ENCODE results near the gene PRKRIP1. TPM values are rescaled to one million over a fixed set of nuclear protein-coding genes. Genes with fewer than 3 reads are reported as not detected.

The PRKRIP1 gene
- total RNA-seq, 1 experiment from 2014 or later, result 38.8 TPM

DNA sequence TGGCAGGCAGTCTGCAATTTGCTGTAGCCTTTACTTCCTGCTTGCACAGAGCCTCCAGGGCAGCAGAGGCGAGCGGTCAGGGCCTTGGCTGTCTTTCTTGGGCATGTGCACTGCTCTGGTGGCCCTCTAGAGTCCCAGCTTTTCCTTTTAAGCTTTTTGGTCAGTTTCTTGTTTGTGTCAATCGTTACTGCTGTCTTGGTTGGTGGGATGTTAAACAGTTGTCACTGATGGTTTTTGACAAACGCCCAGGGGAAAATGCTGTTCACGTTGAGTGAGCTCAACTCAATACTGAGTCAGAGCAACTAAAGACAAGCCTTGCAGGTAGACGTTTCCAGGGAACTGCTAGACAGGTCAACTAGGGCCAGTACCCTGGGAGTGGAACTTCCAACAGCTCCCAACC lies 14.0 kb downstream of the PRKRIP1 start:
- Histone ChIP-seq H2BK5ac (ENCODE audit: insufficient read length, low read length) (no peak overlapping the region), H3K79me1 (ENCODE audit: insufficient read depth, low read depth, low read length, poor library complexity, severe bottlenecking) (peaks cover 3% of the 10 kb centered on the region), H3K56ac (ENCODE audit: insufficient read length, low read depth, low read length) (no peak overlapping the region), H4K91ac (ENCODE audit: insufficient read length, low read depth, low read length) (no peak overlapping the region), H3K4me1 (ENCODE audit: insufficient read depth, low read length) (no peaks in the 10 kb centered on the region), H3K9ac (ENCODE audit: extremely low read depth, insufficient read length, low read length) (no peak overlapping the region), H3T11ph (ENCODE audit: low read length) (no peak overlapping the region), H3K23ac (ENCODE audit: insufficient read length, low read depth, low read length) (no peak overlapping the region), H3K9me3 (ENCODE audit: control insufficient read depth, low read depth, low read length) (no peaks in the 10 kb centered on the region), H3K14ac (ENCODE audit: insufficient read depth, low read length) (no peak overlapping the region), H3K27me3 (ENCODE audit: insufficient read depth, low read length) (no peaks in the 10 kb centered on the region), H2BK120ac (ENCODE audit: low read depth, low read length, poor library complexity, severe bottlenecking) (no peak overlapping the region), H3K18ac (ENCODE audit: insufficient read length, low read depth, low read length) (no peak overlapping the region), H3K23me2 (ENCODE audit: insufficient read length, low read depth, low read length, poor library complexity, severe bottlenecking) (no peaks in the 10 kb centered on the region), H4K20me1 (ENCODE audit: control insufficient read depth, insufficient read depth, insufficient read length) (no peaks in the 10 kb centered on the region), H2AFZ (ENCODE audit: low read length) (no peak overlapping the region), H3K79me2 (ENCODE audit: insufficient read depth, low read length) (no peaks in the 10 kb centered on the region), H2BK12ac (ENCODE audit: insufficient read length, low read depth, low read length) (no peak overlapping the region), H4K5ac (ENCODE audit: insufficient read length, low read depth, low read length) (no peak overlapping the region), H2BK15ac (ENCODE audit: low read depth, low read length) (no peak overlapping the region), H3K4ac (ENCODE audit: low read depth, low read length) (no peak overlapping the region), H2BK20ac (ENCODE audit: low read depth, low read length, poor library complexity, severe bottlenecking) (no peak overlapping the region), H3K4me2 (ENCODE audit: insufficient read depth, insufficient read length, low read length) (no peak overlapping the region), H4K8ac (replicated peaks; ENCODE audit: insufficient read length, low read depth, low read length) (no peak overlapping the region), H3K27ac (ENCODE audit: insufficient read length, low read depth, low read length) (no peak overlapping the region), H2AK5ac (ENCODE audit: insufficient read length, low read length) (no peak overlapping the region)
- Mint-ChIP-seq H3K9me3 (peaks cover 7 to 13% of the 10 kb centered on the region in 2 experiments), H3K4me3 (no peak overlapping the region), H3K36me3 (ENCODE audit: insufficient read depth in 1 of 3, low read depth in 3 of 3) (peaks cover 54 to 89% (median 86%) of the 10 kb centered on the region in 3 experiments), H3K27ac (no peak overlapping the region; a peak in 1 of 7 replicates), H3K27me3 (ENCODE audit: low read depth) (no peaks in the 10 kb centered on the region), H3K4me1 (no peaks in the 10 kb centered on the region)
- no peak for DNase-seq
- TF ChIP-seq, protein P1, sequence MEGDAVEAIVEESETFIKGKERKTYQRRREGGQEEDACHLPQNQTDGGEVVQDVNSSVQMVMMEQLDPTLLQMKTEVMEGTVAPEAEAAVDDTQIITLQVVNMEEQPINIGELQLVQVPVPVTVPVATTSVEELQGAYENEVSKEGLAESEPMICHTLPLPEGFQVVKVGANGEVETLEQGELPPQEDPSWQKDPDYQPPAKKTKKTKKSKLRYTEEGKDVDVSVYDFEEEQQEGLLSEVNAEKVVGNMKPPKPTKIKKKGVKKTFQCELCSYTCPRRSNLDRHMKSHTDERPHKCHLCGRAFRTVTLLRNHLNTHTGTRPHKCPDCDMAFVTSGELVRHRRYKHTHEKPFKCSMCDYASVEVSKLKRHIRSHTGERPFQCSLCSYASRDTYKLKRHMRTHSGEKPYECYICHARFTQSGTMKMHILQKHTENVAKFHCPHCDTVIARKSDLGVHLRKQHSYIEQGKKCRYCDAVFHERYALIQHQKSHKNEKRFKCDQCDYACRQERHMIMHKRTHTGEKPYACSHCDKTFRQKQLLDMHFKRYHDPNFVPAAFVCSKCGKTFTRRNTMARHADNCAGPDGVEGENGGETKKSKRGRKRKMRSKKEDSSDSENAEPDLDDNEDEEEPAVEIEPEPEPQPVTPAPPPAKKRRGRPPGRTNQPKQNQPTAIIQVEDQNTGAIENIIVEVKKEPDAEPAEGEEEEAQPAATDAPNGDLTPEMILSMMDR (conservative IDR thresholded peaks at IDR 0.05), result no peak
- whole genome bisulfite sequencing (ENCODE audit: extremely low coverage, insufficient read length, low lambda C conversion rate), result no CpG with 5 or more reads among the region's 6 CpGs

Data from H9 (cell line).